ENCODE results near the gene KCNJ1.

DNA sequence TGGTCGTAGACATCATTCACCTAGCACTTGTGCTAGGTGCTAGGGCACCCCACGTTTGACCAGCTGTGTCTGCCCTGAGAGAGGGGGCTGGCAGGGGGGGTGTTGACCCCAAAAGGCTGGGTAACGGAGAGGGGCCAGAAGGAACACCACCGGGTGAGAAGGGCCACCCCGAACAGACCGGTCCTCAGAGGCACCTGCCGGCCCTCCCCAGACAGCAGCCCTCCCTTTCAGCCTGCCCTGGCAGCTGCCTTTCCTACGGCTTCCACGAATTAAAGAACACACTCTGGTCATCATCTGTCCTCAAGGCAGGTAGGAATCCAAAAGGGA lies 23.1 kb upstream of the KCNJ1 start:
- TF ChIP-seq, protein P1, sequence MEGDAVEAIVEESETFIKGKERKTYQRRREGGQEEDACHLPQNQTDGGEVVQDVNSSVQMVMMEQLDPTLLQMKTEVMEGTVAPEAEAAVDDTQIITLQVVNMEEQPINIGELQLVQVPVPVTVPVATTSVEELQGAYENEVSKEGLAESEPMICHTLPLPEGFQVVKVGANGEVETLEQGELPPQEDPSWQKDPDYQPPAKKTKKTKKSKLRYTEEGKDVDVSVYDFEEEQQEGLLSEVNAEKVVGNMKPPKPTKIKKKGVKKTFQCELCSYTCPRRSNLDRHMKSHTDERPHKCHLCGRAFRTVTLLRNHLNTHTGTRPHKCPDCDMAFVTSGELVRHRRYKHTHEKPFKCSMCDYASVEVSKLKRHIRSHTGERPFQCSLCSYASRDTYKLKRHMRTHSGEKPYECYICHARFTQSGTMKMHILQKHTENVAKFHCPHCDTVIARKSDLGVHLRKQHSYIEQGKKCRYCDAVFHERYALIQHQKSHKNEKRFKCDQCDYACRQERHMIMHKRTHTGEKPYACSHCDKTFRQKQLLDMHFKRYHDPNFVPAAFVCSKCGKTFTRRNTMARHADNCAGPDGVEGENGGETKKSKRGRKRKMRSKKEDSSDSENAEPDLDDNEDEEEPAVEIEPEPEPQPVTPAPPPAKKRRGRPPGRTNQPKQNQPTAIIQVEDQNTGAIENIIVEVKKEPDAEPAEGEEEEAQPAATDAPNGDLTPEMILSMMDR (conservative IDR thresholded peaks at IDR 0.05; ENCODE audit: low read depth in 2 of 2): no peak
- TF ChIP-seq, protein P2, sequence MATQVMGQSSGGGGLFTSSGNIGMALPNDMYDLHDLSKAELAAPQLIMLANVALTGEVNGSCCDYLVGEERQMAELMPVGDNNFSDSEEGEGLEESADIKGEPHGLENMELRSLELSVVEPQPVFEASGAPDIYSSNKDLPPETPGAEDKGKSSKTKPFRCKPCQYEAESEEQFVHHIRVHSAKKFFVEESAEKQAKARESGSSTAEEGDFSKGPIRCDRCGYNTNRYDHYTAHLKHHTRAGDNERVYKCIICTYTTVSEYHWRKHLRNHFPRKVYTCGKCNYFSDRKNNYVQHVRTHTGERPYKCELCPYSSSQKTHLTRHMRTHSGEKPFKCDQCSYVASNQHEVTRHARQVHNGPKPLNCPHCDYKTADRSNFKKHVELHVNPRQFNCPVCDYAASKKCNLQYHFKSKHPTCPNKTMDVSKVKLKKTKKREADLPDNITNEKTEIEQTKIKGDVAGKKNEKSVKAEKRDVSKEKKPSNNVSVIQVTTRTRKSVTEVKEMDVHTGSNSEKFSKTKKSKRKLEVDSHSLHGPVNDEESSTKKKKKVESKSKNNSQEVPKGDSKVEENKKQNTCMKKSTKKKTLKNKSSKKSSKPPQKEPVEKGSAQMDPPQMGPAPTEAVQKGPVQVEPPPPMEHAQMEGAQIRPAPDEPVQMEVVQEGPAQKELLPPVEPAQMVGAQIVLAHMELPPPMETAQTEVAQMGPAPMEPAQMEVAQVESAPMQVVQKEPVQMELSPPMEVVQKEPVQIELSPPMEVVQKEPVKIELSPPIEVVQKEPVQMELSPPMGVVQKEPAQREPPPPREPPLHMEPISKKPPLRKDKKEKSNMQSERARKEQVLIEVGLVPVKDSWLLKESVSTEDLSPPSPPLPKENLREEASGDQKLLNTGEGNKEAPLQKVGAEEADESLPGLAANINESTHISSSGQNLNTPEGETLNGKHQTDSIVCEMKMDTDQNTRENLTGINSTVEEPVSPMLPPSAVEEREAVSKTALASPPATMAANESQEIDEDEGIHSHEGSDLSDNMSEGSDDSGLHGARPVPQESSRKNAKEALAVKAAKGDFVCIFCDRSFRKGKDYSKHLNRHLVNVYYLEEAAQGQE (IDR thresholded peaks at IDR 0.05; ENCODE audit: unreplicated experiment): no peak
- TF ChIP-seq JUNB (IDR thresholded peaks at IDR 0.05; ENCODE audit: unreplicated experiment): no peak
- TF ChIP-seq POLR2AphosphoS5 (IDR thresholded peaks at IDR 0.05; ENCODE audit: low read depth): no peak

Data from GM23338 (cell line).